Common myeloid progenitor, CD34-positive (primary cell): ENCODE data around the gene MYL9.

Experiments used
- CTCF ChIA-PET: fragments of 350-600 bp; sonication (Branson Sonifier 250); formaldehyde crosslinking; loops from one replicate; lab custom pipeline; 2021; ENCODE audit warnings: antibody characterized with exemption; lab: Charles Lee
- POLR2A ChIA-PET: fragments of 350-600 bp; sonication (Branson Sonifier 250); formaldehyde crosslinking; loops from one replicate; lab custom pipeline; 2021; ENCODE audit warnings: antibody characterized with exemption; lab: Charles Lee
- DNase-seq, 3 donors: peaks; one replicate each; pipeline versions ENCODE4 v3.0.0 to v3.0.0-alpha.2; 2013
- H3K27ac ChIP-seq, 2 experiments: 1 replicate in 1 of 2; 2 replicates in 1 of 2; pipeline ENCODE4 v1.7.0; 2013; ENCODE audit warnings: inconsistent platforms in 2 of 2, low read length in 2 of 2, mild to moderate bottlenecking in 2 of 2, low read depth in 1 of 2, moderate library complexity in 1 of 2; ENCODE audit not compliant: severe bottlenecking in 2 of 2, insufficient read depth in 1 of 2, poor library complexity in 1 of 2
- H3K27me3 ChIP-seq, 5 experiments: replicated peaks in 2 of 5; 1 replicate in 3 of 5; 2 replicates in 2 of 5; pipeline versions ENCODE4 v1.6.1 to v1.7.0; 2013; ENCODE audit warnings: low read length in 4 of 5, mild to moderate bottlenecking in 2 of 5, moderate library complexity in 2 of 5, inconsistent platforms in 1 of 5; ENCODE audit not compliant: insufficient read depth in 5 of 5, control insufficient read depth in 4 of 5
- H3K36me3 ChIP-seq, 4 experiments: 1 replicate in 2 of 4; 2 replicates in 2 of 4; pipeline versions ENCODE4 v1.6.1 to v1.7.0; 2013; ENCODE audit warnings: low read length in 3 of 4, control low read depth in 1 of 4, mild to moderate bottlenecking in 1 of 4; ENCODE audit not compliant: control insufficient read depth in 4 of 4, insufficient read depth in 4 of 4
- H3K4me1 ChIP-seq, 4 experiments: 1 replicate in 3 of 4; 2 replicates in 1 of 4; pipeline versions ENCODE4 v1.6.1 to v1.7.1; 2013; ENCODE audit warnings: low read length in 3 of 4, mild to moderate bottlenecking in 3 of 4, control low read depth in 1 of 4, inconsistent platforms in 1 of 4, moderate library complexity in 1 of 4; ENCODE audit not compliant: control insufficient read depth in 4 of 4, insufficient read depth in 4 of 4; ENCODE audit errors: control extremely low read depth in 1 of 4
- H3K4me3 ChIP-seq, 7 experiments: 1 replicate in 4 of 7; 2 replicates in 3 of 7; pipeline versions ENCODE4 v1.5.1 to v1.7.0; 2013; ENCODE audit warnings: mild to moderate bottlenecking in 7 of 7, low read length in 6 of 7, moderate library complexity in 6 of 7, inconsistent platforms in 2 of 7, low read depth in 2 of 7, control low read depth in 1 of 7; ENCODE audit not compliant: insufficient read depth in 4 of 7, control insufficient read depth in 1 of 7; ENCODE audit errors: extremely low read depth in 1 of 7
- H3K9me3 ChIP-seq, 5 experiments: 1 replicate in 4 of 5; 2 replicates in 1 of 5; pipeline versions ENCODE4 v1.6.1 to v1.7.1; 2013; ENCODE audit warnings: low read length in 4 of 5, mild to moderate bottlenecking in 2 of 5, inconsistent platforms in 1 of 5, low read depth in 1 of 5, moderate library complexity in 1 of 5; ENCODE audit not compliant: control insufficient read depth in 4 of 5, insufficient read depth in 2 of 5; ENCODE audit errors: control extremely low read depth in 1 of 5
- WGBS: methylation state at CpG from one replicate; pipeline ENCODE4 v1.1.5; 2013; ENCODE audit not compliant: insufficient coverage; 5-methylcytosine and 5-hydroxymethylcytosine counted together

Gene MYL9

GRCh38 chr20:36544134-36545018 lies 3.1 kb downstream of the MYL9 start:
- no peaks in the 10 kb centered on the region for H3K36me3 ChIP-seq
- CTCF ChIA-PET: interaction anchor here (0.7 to 0.8 kb wide), 2 partner anchors 13 to 17 kb away, joined by 3 read pairs; no protein-coding TSS in a partner anchor
- peaks cover 0 to 13% (median 9%) of the 10 kb centered on the region in 4 experiments for H3K4me1 ChIP-seq
- DNase-seq: no peak
- no peaks in the 10 kb centered on the region for H3K9me3 ChIP-seq
- POLR2A ChIA-PET: no interaction called here
- no peak overlapping the region for H3K27ac ChIP-seq
- WGBS: over 99% methylated on average over 15 of the region's 15 CpGs
- no peak overlapping the region for H3K4me3 ChIP-seq
- no peaks in the 10 kb centered on the region for H3K27me3 ChIP-seq

GRCh38 chr20:36546111-36546736 lies 4.9 kb downstream of the MYL9 start:
- no peak overlapping the region for H3K27ac ChIP-seq
- 90% methylated on average over 13 of the region's 14 CpGs for WGBS
- POLR2A ChIA-PET: no interaction called here
- H3K27me3 ChIP-seq: no peaks in the 10 kb centered on the region
- H3K36me3 ChIP-seq: no peaks in the 10 kb centered on the region
- peaks cover 0 to 7% (median 6%) of the 10 kb centered on the region in 4 experiments for H3K4me1 ChIP-seq
- no peak for DNase-seq
- no peak overlapping the region for H3K4me3 ChIP-seq
- no peaks in the 10 kb centered on the region for H3K9me3 ChIP-seq
- CTCF ChIA-PET: interaction anchor here (1.0 to 1.6 kb wide), 3 partner anchors 11 to 40 kb away, joined by 3 to 5 read pairs (median 4); no protein-coding TSS in a partner anchor

- no peak for DNase-seq
- Histone ChIP-seq H3K27ac (no peak overlapping the region), H3K27me3 (no peaks in the 10 kb centered on the region), H3K4me3 (no peak overlapping the region), H3K9me3 (no peaks in the 10 kb centered on the region), H3K36me3 (no peaks in the 10 kb centered on the region), H3K4me1 (peaks cover 0 to 7% (median 0%) of the 10 kb centered on the region in 4 experiments)
- POLR2A ChIA-PET: no interaction called here
- CTCF ChIA-PET: interaction anchor here (1.1 to 2.9 kb wide), 4 partner anchors 10 to 50 kb away, joined by 3 to 8 read pairs (median 4); no protein-coding TSS in a partner anchor
- 95% methylated on average over 11 of the region's 12 CpGs for WGBS
Measured at GRCh38 chr20:36547186-36548005, 6.1 kb downstream of the MYL9 start.

- Histone ChIP-seq H3K36me3 (no peaks in the 10 kb centered on the region), H3K27ac (no peak overlapping the region), H3K9me3 (no peaks in the 10 kb centered on the region), H3K4me1 (peaks cover 0 to 3% (median 0%) of the 10 kb centered on the region in 4 experiments), H3K27me3 (no peaks in the 10 kb centered on the region), H3K4me3 (no peak overlapping the region)
- DNase-seq: peak in 2 of 3 donors; percentile 33 to 43
- POLR2A ChIA-PET: no interaction called here
- WGBS: 96% methylated on average over 10 of the region's 12 CpGs
- CTCF ChIA-PET: interaction anchor here (1.5 to 2.9 kb wide), 2 partner anchors 14 to 49 kb away, joined by 3 to 8 read pairs; no protein-coding TSS in a partner anchor
Measured at GRCh38 chr20:36548006-36548315, 6.6 kb downstream of the MYL9 start.

GRCh38 chr20:36548704-36549627 lies 7.6 kb downstream of the MYL9 start:
- CTCF ChIA-PET: interaction anchor here (1.2 to 2.9 kb wide), 4 partner anchors 9 to 225 kb away, joined by 3 to 8 read pairs (median 4); partner anchors contain the start of gene DSN1
- H3K36me3 ChIP-seq: no peaks in the 10 kb centered on the region
- H3K27me3 ChIP-seq: no peaks in the 10 kb centered on the region
- 96% methylated on average over 15 of the region's 23 CpGs for WGBS
- POLR2A ChIA-PET: interaction anchor here (0.6 kb wide), 1 partner anchor 10 kb away, joined by 3 read pairs; no protein-coding TSS in a partner anchor
- H3K9me3 ChIP-seq: no peaks in the 10 kb centered on the region
- no peak overlapping the region for H3K4me3 ChIP-seq
- H3K4me1 ChIP-seq: peaks cover 0 to 3% (median 0%) of the 10 kb centered on the region in 4 experiments
- no peak overlapping the region for H3K27ac ChIP-seq
- no peak for DNase-seq

GRCh38 chr20:36549628-36549941 lies 8.3 kb downstream of the MYL9 start:
- ChIA-PET POLR2A (no interaction called here), CTCF (interaction anchor here (1.2 to 2.9 kb wide), 3 partner anchors 9 to 225 kb away, joined by 3 to 8 read pairs (median 4); partner anchors contain the start of gene DSN1)
- WGBS: no CpG with 5 or more reads among the region's 9 CpGs
- no peak overlapping the region for H3K4me3 ChIP-seq
- H3K27me3 ChIP-seq: no peaks in the 10 kb centered on the region
- H3K36me3 ChIP-seq: no peaks in the 10 kb centered on the region
- H3K9me3 ChIP-seq: no peaks in the 10 kb centered on the region
- H3K4me1 ChIP-seq: peaks cover 0 to 3% (median 0%) of the 10 kb centered on the region in 4 experiments
- no peak for DNase-seq
- no peak overlapping the region for H3K27ac ChIP-seq
